Measurements from ENCODE around the gene USP2. TPM values are rescaled to one million over a fixed set of nuclear protein-coding genes. Genes with fewer than 3 reads are reported as not detected.
"Not testable (repeated sequence)": the region's sequence is repeated elsewhere in the genome, so short reads cannot be mapped to it uniquely, and the experiment has no call there.

Gene USP2
- total and polyA plus RNA-seq, 8 donors = 1.4 to 17.4 (median 2.8) TPM

DNA sequence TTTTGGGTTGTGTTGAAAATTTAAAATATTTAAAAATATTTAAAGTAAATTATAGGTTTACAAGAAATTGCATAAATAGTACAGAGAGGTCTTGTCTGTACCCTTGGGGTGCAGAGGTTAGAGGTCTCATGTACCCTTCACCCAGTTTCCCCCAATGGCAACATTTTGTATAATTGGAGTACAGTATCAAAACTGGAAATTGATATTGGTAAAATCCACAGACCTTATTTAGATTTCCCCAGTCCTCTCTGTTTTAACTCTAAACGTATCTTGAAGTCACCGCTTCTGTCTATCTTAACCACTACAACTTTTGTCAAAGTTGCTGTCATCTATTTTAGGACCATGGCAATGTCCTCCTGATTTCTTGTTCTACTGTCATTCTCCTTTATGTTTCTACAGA is 30.6 kb upstream of the USP2 start:
- Histone ChIP-seq H3K9me3 (no peaks in the 10 kb centered on the region), H3K36me3 (no peaks in the 10 kb centered on the region), H3K27me3 (no peaks in the 10 kb centered on the region), H3K4me1 (no peaks in the 10 kb centered on the region), H3K4me3 (no peak overlapping the region), H3K27ac (no peak overlapping the region)
- 85 to 94% (median 92%) methylated on average over 2 of the region's 2 CpGs for WGBS, 5 donors
- no peak for DNase-seq
- TF ChIP-seq, protein P1, sequence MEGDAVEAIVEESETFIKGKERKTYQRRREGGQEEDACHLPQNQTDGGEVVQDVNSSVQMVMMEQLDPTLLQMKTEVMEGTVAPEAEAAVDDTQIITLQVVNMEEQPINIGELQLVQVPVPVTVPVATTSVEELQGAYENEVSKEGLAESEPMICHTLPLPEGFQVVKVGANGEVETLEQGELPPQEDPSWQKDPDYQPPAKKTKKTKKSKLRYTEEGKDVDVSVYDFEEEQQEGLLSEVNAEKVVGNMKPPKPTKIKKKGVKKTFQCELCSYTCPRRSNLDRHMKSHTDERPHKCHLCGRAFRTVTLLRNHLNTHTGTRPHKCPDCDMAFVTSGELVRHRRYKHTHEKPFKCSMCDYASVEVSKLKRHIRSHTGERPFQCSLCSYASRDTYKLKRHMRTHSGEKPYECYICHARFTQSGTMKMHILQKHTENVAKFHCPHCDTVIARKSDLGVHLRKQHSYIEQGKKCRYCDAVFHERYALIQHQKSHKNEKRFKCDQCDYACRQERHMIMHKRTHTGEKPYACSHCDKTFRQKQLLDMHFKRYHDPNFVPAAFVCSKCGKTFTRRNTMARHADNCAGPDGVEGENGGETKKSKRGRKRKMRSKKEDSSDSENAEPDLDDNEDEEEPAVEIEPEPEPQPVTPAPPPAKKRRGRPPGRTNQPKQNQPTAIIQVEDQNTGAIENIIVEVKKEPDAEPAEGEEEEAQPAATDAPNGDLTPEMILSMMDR (IDR thresholded peaks at IDR 0.05) = no peak
- TF ChIP-seq POLR2A (IDR thresholded peaks at IDR 0.05) (no peak), POLR2AphosphoS5 (IDR thresholded peaks at IDR 0.05) (no peak), EP300 (IDR thresholded peaks at IDR 0.05) (no peak)
- intact Hi-C loops (cut with DNase I; ENCODE audit: low total_unique reads) = no loop called here

DNA sequence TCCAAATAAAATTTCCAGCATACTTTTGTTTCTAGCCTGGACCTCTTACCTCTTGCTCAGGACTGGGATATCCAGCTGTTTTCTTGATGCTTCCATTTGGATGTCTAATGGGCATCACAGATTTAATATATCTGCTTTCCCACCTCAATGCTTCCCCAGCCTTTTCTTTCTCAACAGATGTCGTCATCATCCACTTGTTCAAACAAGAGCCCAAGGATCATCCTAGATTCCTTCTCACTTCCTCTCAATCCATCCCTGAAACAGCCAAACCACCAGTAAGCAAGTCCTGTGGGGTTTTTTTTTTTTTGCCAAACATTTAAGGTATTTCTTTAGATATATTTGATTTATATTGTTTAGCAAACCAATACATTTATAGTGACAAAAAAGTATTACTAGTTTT is 29.0 kb upstream of the USP2 start:
- H3K4me3 ChIP-seq = no peak overlapping the region
- no peaks in the 10 kb centered on the region for H3K4me1 ChIP-seq
- TF ChIP-seq EP300 (IDR thresholded peaks at IDR 0.05) (no peak), POLR2AphosphoS5 (IDR thresholded peaks at IDR 0.05) (no peak), POLR2A (IDR thresholded peaks at IDR 0.05) (no peak)
- TF ChIP-seq, protein P1 (IDR thresholded peaks at IDR 0.05) = no peak
- intact Hi-C loops (cut with DNase I; ENCODE audit: low total_unique reads) = no loop called here
- 75 to 90% (median 84%) methylated on average over 1 of the region's 1 CpG for WGBS, 5 donors
- no peaks in the 10 kb centered on the region for H3K36me3 ChIP-seq
- H3K27me3 ChIP-seq = no peaks in the 10 kb centered on the region
- DNase-seq = no peak
- H3K9me3 ChIP-seq = no peaks in the 10 kb centered on the region
- H3K27ac ChIP-seq = no peak overlapping the region

DNA sequence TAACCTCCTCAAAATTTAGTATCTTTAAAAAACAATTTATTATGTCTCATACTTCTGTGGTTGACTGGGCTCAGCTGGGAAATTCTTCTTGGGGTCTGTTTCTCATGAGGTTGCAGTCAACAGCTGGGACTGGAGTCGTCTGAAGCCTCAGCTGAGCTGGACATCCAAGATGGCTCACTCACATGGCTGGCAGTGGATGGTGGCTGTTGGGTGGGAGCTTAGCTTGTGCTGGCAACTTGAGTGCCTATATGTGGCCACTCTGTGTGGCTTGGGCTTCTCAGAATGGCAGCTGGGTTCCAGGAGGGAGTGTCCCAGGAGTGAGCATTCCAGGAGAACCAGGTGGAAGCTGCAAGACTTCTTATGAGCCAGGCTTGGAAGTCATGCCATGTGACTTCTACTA is 28.2 kb upstream of the USP2 start:
- no peaks in the 10 kb centered on the region for H3K27me3 ChIP-seq
- no peak overlapping the region for H3K27ac ChIP-seq
- WGBS, 5 donors = 75 to 91% (median 83%) methylated on average over 1 of the region's 1 CpG
- no peak overlapping the region for H3K4me3 ChIP-seq
- no peak for DNase-seq
- intact Hi-C loops (cut with DNase I; ENCODE audit: low total_unique reads) = no loop called here
- no peaks in the 10 kb centered on the region for H3K36me3 ChIP-seq
- no peaks in the 10 kb centered on the region for H3K9me3 ChIP-seq
- no peaks in the 10 kb centered on the region for H3K4me1 ChIP-seq
- TF ChIP-seq POLR2AphosphoS5 (IDR thresholded peaks at IDR 0.05) (no peak), EP300 (IDR thresholded peaks at IDR 0.05) (no peak), POLR2A (IDR thresholded peaks at IDR 0.05) (no peak)
- TF ChIP-seq, protein P1 (IDR thresholded peaks at IDR 0.05) = no peak

DNA sequence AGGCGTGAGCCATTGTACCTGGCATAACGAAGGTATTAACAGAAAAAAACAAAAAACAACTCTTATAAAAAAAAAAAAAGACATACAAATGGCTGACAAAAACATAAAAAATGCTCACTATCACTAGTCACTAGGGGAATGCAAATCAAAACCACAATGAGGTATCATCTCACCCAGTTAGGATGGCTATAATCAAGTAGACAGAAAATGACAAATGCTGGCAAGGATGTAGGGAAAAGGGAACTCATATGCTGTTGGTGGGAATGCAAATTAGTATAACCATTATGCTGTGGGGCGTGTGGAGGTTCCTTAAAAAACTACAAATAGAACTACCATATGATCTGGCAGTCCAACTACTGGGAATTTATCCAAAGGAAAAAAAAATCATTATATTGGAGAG is 24.5 kb upstream of the USP2 start:
- no peak overlapping the region for H3K4me3 ChIP-seq
- H3K27me3 ChIP-seq = no peaks in the 10 kb centered on the region
- H3K9me3 ChIP-seq = peaks cover 2 to 11% (median 4%) of the 10 kb centered on the region in 4 donors
- H3K27ac ChIP-seq = no peak overlapping the region
- no peaks in the 10 kb centered on the region for H3K36me3 ChIP-seq
- TF ChIP-seq EP300 (IDR thresholded peaks at IDR 0.05) = no peak
- TF ChIP-seq, protein P1 (IDR thresholded peaks at IDR 0.05) = no peak
- TF ChIP-seq POLR2A (IDR thresholded peaks at IDR 0.05) = no peak
- no peak for TF ChIP-seq POLR2AphosphoS5 (IDR thresholded peaks at IDR 0.05)
- WGBS, 5 donors = 83 to 89% (median 85%) methylated on average over 3 of the region's 3 CpGs
- no peaks in the 10 kb centered on the region for H3K4me1 ChIP-seq
- intact Hi-C loops (cut with DNase I; ENCODE audit: low total_unique reads) = no loop called here
- DNase-seq = no peak

DNA sequence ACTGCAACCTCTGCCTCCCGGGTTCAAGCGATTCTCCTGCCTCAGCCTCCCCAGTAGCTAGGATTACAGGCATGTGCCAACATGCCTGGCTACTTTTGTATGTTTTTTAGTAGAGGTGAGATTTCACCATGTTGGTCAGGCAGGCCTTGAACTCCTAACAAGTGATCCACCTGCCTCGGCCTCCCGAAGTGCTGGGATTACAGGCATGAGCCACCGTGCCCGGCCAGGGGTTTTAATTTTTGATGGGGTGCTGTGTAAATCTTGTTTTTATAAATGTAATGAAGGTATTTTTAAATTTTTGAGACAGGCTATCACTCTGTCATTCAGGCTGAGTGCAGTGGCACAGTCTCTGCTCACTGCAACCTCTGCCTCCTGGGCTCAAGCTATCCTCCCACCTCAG is 24.0 kb upstream of the USP2 start:
- H3K36me3 ChIP-seq; H3K4me3 ChIP-seq; DNase-seq; H3K27me3 ChIP-seq; H3K4me1 ChIP-seq; intact Hi-C loops (cut with DNase I; ENCODE audit: low total_unique reads); H3K27ac ChIP-seq: not testable (repeated sequence)
- WGBS, 5 donors = 91 to 100% (median 94%) methylated on average over 6 of the region's 6 CpGs
- H3K9me3 ChIP-seq = peaks cover 7 to 16% (median 9%) of the 10 kb centered on the region in 4 donors
